Measurements from ENCODE around the gene DNAH10.

Gene DNAH10

GRCh38 chr12:123743002-123743401 lies 19.1 kb upstream of the DNAH10 start:
- no peak for DNase-seq (ENCODE audit: low read depth in 2 of 2, low spot score in 1 of 2)

GRCh38 chr12:123744836-123745235 lies 17.3 kb upstream of the DNAH10 start:
- no peak for DNase-seq (ENCODE audit: low read depth in 2 of 2, low spot score in 1 of 2)

- DNase-seq (ENCODE audit: low read depth in 2 of 2, low spot score in 1 of 2), result no peak
Observed at GRCh38 chr12:123747309-123747708, 14.8 kb upstream of the DNAH10 start.

DNA sequence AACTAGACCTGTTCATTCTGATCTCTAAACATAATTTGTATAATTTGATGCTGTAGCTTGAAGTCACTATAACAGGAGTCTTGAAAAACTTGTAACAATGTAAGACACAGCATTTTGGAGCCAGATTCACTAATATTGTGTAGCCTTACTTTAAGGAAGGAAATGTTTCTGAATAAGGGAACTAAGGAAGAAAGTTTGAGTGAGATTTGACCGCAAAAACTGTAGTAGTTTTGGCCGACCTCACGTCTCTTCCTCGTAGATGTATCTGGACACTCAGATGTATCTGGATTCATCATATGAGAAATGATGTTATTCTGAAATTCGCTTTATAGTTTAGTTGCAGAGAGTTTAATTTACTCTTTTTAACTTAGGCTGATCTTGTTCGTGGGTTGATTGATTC lies 13.9 kb upstream of the DNAH10 start:
- DNase-seq (ENCODE audit: low read depth in 2 of 2, low spot score in 1 of 2), result no peak

DNA sequence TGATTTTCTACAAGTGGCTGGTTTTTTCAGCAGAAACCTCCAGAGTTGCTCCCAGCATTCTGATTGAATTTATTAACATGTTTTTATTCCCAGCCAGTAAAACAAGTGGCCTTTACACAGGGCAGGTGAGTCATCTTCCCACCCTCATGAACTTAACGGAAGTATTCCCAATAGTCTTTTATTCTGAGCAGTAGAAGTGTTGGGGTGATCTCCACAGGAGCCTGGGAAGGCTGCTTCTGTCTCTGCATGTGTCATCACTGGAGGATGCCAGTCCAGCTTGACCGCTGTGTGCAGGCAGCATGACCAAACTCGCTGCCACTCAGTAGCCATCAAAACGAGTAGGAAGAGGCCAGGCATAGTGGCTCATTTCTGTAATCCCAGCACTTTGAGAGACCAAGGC lies 13.4 kb upstream of the DNAH10 start:
- DNase-seq (ENCODE audit: low read depth in 2 of 2, low spot score in 1 of 2), result no peak

GRCh38 chr12:123749355-123749754 lies 12.7 kb upstream of the DNAH10 start:
- no peak for DNase-seq (ENCODE audit: low read depth in 2 of 2, low spot score in 1 of 2)

DNA sequence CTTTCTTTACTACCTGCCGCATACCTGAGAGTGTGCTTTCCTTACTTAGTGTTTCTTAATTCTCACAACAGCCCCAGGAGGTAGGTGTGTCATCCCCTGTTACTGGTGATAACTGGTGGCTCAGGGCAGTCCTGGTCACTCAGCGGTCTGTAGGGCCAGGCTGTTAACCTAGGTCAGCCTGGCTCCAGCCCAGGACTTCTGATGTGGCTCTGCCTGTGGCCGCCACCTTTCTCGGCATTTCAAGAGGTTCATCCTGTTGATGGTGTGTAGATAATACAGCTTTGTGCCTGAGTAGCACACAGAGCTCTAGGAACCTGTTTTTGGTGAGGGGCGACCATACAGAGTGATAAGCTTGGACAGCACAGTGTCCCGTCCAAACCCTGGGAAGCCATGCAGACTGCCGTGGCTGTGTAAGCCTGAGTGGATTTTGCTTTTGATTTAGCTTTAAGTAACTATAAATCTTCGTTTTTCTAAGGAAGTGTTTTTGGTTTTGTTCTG lies 11.9 kb upstream of the DNAH10 start:
- no peak for DNase-seq (ENCODE audit: low read depth in 2 of 2, low spot score in 1 of 2)

GRCh38 chr12:123752046-123752445 lies 10.1 kb upstream of the DNAH10 start:
- DNase-seq (ENCODE audit: low read depth in 2 of 2, low spot score in 1 of 2), result no peak

GRCh38 chr12:123754041-123754772 lies 7.9 kb upstream of the DNAH10 start:
- DNase-seq (ENCODE audit: low read depth in 2 of 2, low spot score in 1 of 2), result no peak

DNA sequence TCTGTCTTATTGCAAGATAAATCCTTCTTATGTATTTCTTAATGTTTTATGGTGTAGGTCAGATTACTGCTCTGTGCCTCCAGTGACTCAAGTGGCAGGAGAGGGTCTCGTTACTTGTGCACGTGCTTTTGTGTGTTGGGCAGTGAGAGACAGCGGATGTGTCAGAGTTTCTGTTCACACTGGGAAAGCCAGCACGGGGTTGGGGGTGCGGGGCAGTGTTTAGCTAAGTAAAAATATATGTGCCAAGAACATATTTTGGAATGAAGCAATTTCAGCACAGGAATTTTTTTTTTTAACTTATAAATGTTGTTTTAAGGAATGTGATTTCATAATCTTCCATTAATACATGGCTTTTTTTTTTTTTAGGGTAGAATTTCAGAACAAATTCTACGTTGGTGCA lies 4.5 kb upstream of the DNAH10 start:
- no peak for DNase-seq (ENCODE audit: low read depth in 2 of 2, low spot score in 1 of 2)

DNA sequence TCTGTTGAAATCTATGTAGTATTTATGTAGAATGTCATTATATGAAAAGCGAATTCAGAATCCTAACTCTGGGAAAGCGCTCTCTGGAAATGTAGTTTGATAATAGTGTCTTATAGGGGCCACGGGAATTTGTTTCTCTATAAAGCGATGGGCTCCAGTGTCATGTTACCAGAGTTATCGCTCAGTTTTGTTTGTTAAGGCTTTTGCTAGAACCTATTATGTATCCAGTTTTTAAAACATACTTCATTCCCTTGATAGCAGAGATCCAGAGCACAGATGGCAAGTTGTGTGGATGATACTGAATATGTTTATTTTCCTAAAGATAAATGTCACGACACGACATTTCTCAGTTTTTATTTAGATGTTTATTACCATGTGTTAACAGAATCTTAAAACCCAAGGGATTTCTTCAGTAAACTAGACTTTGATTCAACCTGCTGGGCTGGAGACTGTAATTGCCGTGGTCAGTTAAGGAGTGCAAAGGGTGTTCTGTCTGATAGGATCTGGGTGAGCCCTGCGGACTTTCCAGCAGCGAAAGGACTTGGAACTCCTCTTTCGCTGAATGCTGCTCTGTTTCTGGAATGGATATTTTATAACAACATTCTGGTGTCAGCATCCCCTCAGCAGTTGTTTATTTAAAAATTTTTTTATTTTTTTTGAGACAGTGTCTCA lies 1.7 kb upstream of the DNAH10 start:
- DNase-seq (ENCODE audit: low read depth in 2 of 2, low spot score in 1 of 2), result no peak

- DNase-seq (ENCODE audit: low read depth in 2 of 2, low spot score in 1 of 2), result no peak
Observed at GRCh38 chr12:123762715-123763052, 583 bp downstream of the DNAH10 start.

DNA sequence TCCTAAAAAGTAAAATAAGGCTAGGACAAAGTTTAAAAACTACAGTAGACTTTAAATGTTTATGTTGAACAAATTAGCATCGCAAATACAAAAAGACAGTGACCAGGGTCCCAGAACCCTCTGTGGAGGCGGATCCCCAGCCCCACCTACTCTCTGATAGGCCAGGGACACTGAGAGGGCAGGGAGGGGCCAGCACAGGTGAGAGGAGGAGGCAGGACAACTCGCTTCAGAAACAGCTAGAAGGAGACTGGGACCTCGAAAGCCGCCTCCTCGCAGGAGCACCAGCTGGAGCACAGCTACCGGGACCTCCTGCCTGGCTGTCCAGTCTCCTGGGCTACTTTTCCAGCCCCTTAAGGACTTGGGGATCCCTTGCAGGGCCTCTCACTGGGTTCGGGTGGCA lies 992 bp downstream of the DNAH10 start:
- DNase-seq (ENCODE audit: low read depth in 2 of 2, low spot score in 1 of 2), result no peak

GRCh38 chr12:123764109-123764508 lies 2.0 kb downstream of the DNAH10 start:
- no peak for DNase-seq (ENCODE audit: low read depth in 2 of 2, low spot score in 1 of 2)

- DNase-seq (ENCODE audit: low read depth in 2 of 2, low spot score in 1 of 2), result no peak
Observed at GRCh38 chr12:123765504-123766035, 3.5 kb downstream of the DNAH10 start.

DNA sequence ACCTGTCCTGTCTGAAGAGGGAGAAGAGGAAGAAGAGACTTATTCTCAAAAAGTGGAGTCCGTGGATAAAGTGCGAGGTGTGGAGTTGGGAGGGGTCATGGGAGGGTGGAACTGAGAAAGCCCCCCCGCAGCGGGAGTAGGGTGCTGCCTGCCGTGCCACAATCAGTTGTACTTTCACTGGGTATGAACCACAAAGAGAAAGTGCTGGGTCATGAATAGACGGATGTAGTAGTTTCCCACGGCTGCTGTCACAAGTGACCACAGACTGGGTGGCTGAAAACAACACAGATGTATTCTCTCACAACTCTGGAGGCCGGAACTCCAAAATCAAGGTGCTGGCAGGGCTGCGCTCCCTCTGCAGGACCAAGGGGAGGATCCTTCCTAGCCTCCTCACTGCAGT lies 5.5 kb downstream of the DNAH10 start:
- DNase-seq (ENCODE audit: low read depth in 2 of 2, low spot score in 1 of 2), result no peak

DNA sequence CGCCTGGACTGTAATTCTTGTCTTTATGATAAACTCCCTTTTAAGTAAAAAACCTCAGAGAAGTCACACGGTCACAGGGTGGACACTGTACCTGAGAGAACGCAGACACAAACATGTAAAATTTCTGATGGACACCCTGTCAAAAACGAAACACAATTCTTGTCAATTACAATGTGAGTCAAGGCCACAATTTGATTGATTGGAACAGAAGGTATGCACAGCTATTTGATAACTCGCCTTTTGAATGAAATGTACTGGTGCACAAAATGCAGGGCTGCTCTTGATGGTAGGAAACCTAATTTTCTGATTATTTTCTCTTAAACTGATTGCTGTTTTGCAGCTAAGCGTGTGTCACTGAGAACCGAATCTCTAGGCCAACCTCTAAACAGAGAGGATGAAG lies 9.2 kb downstream of the DNAH10 start:
- no peak for DNase-seq (ENCODE audit: low read depth in 2 of 2, low spot score in 1 of 2)

DNA sequence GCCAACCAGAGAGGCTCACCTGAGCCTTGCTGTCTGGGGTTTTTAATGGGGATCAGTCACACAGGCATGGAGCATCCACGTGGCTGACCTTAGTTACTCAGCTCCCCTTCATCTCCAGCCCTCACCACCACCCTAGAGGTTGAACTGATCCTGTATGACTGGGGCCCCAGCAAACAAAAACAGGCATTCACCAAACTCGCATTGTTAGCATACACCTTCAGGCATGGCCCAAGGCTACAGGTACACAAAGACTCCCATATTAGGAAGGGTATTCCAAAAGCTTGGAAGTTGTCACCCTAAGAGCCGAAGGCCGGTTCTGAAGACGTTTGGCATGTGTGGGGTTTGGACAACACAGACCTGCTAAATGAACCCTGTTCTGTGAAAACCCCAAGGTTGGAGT lies 10.0 kb downstream of the DNAH10 start:
- DNase-seq (ENCODE audit: low read depth in 2 of 2, low spot score in 1 of 2), result no peak

DNA sequence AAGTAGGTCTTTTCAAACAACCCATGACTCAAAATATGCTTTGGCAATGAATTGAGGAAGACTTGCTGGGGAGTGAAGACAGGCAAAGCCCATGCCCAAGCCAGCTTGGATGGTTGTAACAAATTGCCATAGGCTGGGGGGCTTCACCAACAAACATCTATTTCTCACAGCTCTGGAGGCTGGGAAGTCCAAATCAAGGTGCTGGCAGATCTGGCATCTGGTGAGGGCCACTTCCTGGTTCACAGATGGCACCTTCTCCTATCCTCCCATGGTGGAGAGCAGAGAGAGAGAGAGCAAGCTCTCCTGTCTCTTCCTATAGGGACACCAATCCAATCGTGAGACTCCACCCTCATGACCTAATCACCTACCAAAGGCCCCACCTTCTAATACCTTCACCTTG lies 11.3 kb downstream of the DNAH10 start:
- DNase-seq (ENCODE audit: low read depth in 2 of 2, low spot score in 1 of 2), result no peak

DNA sequence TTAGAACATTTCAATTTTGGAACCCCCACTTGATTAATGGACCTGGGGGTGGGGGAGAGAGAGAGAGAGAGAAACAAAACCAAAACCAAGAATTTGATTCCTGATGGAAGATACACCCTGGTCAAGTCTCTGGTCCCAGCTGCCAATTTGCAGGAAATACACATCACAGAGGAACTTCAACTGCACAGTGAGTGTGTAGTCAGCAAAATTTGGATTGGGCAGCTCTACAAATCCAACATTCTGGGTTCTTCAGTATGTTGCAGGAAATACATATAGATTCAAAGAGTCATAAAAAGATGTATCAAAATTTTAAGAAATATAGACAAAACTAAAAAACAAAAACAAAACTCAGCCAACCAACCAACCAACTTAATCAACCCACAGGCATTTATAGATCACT lies 17.4 kb downstream of the DNAH10 start:
- DNase-seq (ENCODE audit: low read depth in 2 of 2, low spot score in 1 of 2), result no peak

GRCh38 chr12:123782997-123783792 lies 21.1 kb downstream of the DNAH10 start:
- DNase-seq (ENCODE audit: low read depth in 2 of 2, low spot score in 1 of 2), result no peak

DNA sequence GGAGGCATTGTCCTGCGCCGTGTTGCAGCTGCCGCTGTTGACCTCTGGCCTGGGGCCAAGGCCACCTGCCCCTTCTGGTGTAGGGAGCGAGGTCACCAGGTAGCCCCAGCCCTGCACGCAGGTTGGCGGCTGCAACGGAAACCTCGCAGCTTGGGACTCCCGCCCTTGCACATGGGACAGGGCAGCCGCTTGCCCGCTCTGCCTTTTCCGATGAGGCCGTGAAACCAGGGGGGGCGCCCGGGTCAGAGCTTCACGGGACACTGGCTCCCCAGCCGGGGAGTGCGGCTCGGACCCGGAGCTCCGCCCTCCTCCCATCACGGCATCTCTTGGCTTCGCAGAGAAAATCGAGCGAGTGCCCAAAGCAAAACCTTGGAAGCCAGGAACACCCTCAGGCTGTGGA lies 25.4 kb downstream of the DNAH10 start:
- DNase-seq (ENCODE audit: low read depth in 2 of 2, low spot score in 1 of 2), result no peak

Data from stimulated activated CD8-positive, alpha-beta memory T cell treated with anti-CD3 and anti-CD28 coated beads, Interleukin-4, amount 100 ng/mL, for 1 hour (primary cell).